ENCODE measurements around the gene CELF4.
A peak's percentile ranks its signal among the peaks of the same experiment; 100 is the strongest.

Gene CELF4

GRCh38 chr18:37318360-37319355 lies 246.9 kb downstream of the CELF4 start:
- no peak for DNase-seq (ENCODE audit: low spot score)

- DNase-seq (ENCODE audit: low spot score) = no peak
These were observed 248.1 kb downstream of the CELF4 start for GRCh38 chr18:37317486-37317885.

GRCh38 chr18:37316468-37316867 lies 249.1 kb downstream of the CELF4 start:
- DNase-seq (ENCODE audit: low spot score) = no peak

- no peak for DNase-seq (ENCODE audit: low spot score)
These were observed 249.7 kb downstream of the CELF4 start for GRCh38 chr18:37315935-37316334.

GRCh38 chr18:37314534-37314933 lies 251.1 kb downstream of the CELF4 start:
- DNase-seq (ENCODE audit: low spot score) = no peak

- no peak for DNase-seq (ENCODE audit: low spot score)
These were observed 252.0 kb downstream of the CELF4 start for GRCh38 chr18:37313624-37314023.

- no peak for DNase-seq (ENCODE audit: low spot score)
These were observed 255.7 kb downstream of the CELF4 start for GRCh38 chr18:37309861-37310260.

- DNase-seq (ENCODE audit: low spot score) = no peak
These were observed 256.5 kb downstream of the CELF4 start for GRCh38 chr18:37309059-37309458.

GRCh38 chr18:37307181-37307580 lies 258.4 kb downstream of the CELF4 start:
- DNase-seq (ENCODE audit: low spot score) = no peak

GRCh38 chr18:37306432-37306831 lies 259.2 kb downstream of the CELF4 start:
- no peak for DNase-seq (ENCODE audit: low spot score)

- DNase-seq (ENCODE audit: low spot score) = no peak
These were observed 260.5 kb downstream of the CELF4 start for GRCh38 chr18:37305066-37305465.

GRCh38 chr18:37304012-37304680 lies 261.5 kb downstream of the CELF4 start:
- DNase-seq (ENCODE audit: low spot score) = no peak

- no peak for DNase-seq (ENCODE audit: low spot score)
These were observed 262.6 kb downstream of the CELF4 start for GRCh38 chr18:37303009-37303408.

- DNase-seq (ENCODE audit: low spot score) = no peak
These were observed 263.1 kb downstream of the CELF4 start for GRCh38 chr18:37302519-37302918.

GRCh38 chr18:37299471-37300304 lies 265.9 kb downstream of the CELF4 start:
- peak; percentile 6 for DNase-seq (ENCODE audit: low spot score)

GRCh38 chr18:37298816-37299215 lies 266.8 kb downstream of the CELF4 start:
- no peak for DNase-seq (ENCODE audit: low spot score)

- no peak for DNase-seq (ENCODE audit: low spot score)
These were observed 268.5 kb downstream of the CELF4 start for GRCh38 chr18:37297106-37297505.

GRCh38 chr18:37294951-37295350 lies 270.6 kb downstream of the CELF4 start:
- DNase-seq (ENCODE audit: low spot score) = no peak

GRCh38 chr18:37293359-37293758 lies 272.2 kb downstream of the CELF4 start:
- no peak for DNase-seq (ENCODE audit: low spot score)

GRCh38 chr18:37289423-37289822 lies 276.2 kb downstream of the CELF4 start:
- DNase-seq (ENCODE audit: low spot score) = no peak

GRCh38 chr18:37287601-37288000 lies 278.0 kb downstream of the CELF4 start:
- no peak for DNase-seq (ENCODE audit: low spot score)

- DNase-seq (ENCODE audit: low spot score) = no peak
These were observed 278.8 kb downstream of the CELF4 start for GRCh38 chr18:37286801-37287200.
